Tongue (tissue), 2 donors: ENCODE data around the gene TMEM59. TPM values are rescaled to one million over a fixed set of nuclear protein-coding genes. Genes with fewer than 3 reads are reported as not detected.
"Not testable (repeated sequence)": the region's sequence is repeated elsewhere in the genome, so short reads cannot be mapped to it uniquely, and the experiment has no call there.

ENCODE experiments used
- DNase-seq: peaks from one replicate; pipeline ENCODE4 v3.0.0-alpha.2; 2015
- total RNA-seq: library from RNA; depleted of rRNA; stranded (reverse); fragments of >200 nt; gene quantifications from one replicate; pipeline ENCODE4 v1.2.3, GENCODE V29; 2014

TMEM59 gene
- total RNA-seq: 161 TPM

- peak; percentile 100 for DNase-seq
These were observed at the start of gene TMEM59, which contains the start of gene TCEANC2 for GRCh38 chr1:54052934-54053744. Gene TMEM59, minus strand, starts transcription at chr1:54053204. Its CDS starts 16 bp downstream, at chr1:54053188. Gene TCEANC2, plus strand, starts transcription at chr1:54053608. Its CDS starts 815 bp downstream, at chr1:54054423.

- no peak for DNase-seq
These were observed 47.5 kb upstream of the TMEM59 start for GRCh38 chr1:54100500-54100899.

GRCh38 chr1:54099061-54099610, 46.1 kb upstream of the TMEM59 start:
- DNase-seq: no peak

- no peak for DNase-seq
These were observed 43.9 kb upstream of the TMEM59 start for GRCh38 chr1:54096877-54097240.

- DNase-seq: no peak
These were observed 43.3 kb upstream of the TMEM59 start for GRCh38 chr1:54096227-54096876.

- no peak for DNase-seq
These were observed 42.7 kb upstream of the TMEM59 start for GRCh38 chr1:54095546-54096226.

- not testable (repeated sequence) for DNase-seq
These were observed 41.7 kb upstream of the TMEM59 start for GRCh38 chr1:54094730-54095105.

- DNase-seq: no peak
These were observed 41.2 kb upstream of the TMEM59 start for GRCh38 chr1:54094001-54094729.

GRCh38 chr1:54091666-54092065, 38.7 kb upstream of the TMEM59 start:
- no peak for DNase-seq

- no peak for DNase-seq
These were observed 35.4 kb upstream of the TMEM59 start for GRCh38 chr1:54088385-54088784.

GRCh38 chr1:54086754-54087153, 33.8 kb upstream of the TMEM59 start:
- no peak for DNase-seq

- no peak for DNase-seq
These were observed 31.8 kb upstream of the TMEM59 start for GRCh38 chr1:54084794-54085193.

GRCh38 chr1:54081306-54082270, 28.6 kb upstream of the TMEM59 start:
- peak; percentile 58 for DNase-seq

GRCh38 chr1:54080598-54081049, 27.6 kb upstream of the TMEM59 start:
- DNase-seq: no peak

GRCh38 chr1:54077359-54077758, 24.4 kb upstream of the TMEM59 start:
- DNase-seq: no peak

GRCh38 chr1:54070171-54070837, 17.3 kb upstream of the TMEM59 start:
- peak; percentile 82 for DNase-seq

- peak; percentile 69 for DNase-seq
These were observed 16.8 kb upstream of the TMEM59 start for GRCh38 chr1:54069791-54070170.

GRCh38 chr1:54064299-54064698, 11.3 kb upstream of the TMEM59 start:
- no peak for DNase-seq

- DNase-seq: peak; percentile 6
These were observed 1.4 kb upstream of the TMEM59 start for GRCh38 chr1:54054438-54054749.

- no peak for DNase-seq
These were observed 887 bp upstream of the TMEM59 start for GRCh38 chr1:54053745-54054437.
